GM23338 (cell line): ENCODE data around the gene COL6A3. TPM values are rescaled to one million over a fixed set of nuclear protein-coding genes. Genes with fewer than 3 reads are reported as not detected.
A peak's percentile ranks its signal among the peaks of the same experiment; 100 is the strongest.

Experiments
- ATAC-seq: fragments of 200-7000 bp; cut with Tn5 transposase; 3 replicates; pipeline ENCODE4 v1.9.1; 2020
- DNase-seq: peaks from one replicate; pipeline ENCODE4 v3.0.0-alpha.2; 2015; ENCODE audit warnings: low spot score
- H2AFZ ChIP-seq: fragments of 200-600 bp; sonication (generic); 2 replicates; pipeline ENCODE4 v1.8.0; 2016; ENCODE audit warnings: antibody characterized with exemption, mild to moderate bottlenecking, moderate library complexity
- H3F3A ChIP-seq: fragments of 200-600 bp; sonication (generic); replicated peaks from 2 replicates; pipeline ENCODE4 v1.8.0; 2017; ENCODE audit warnings: antibody characterized with exemption, mixed run types, low read depth
- H3K27ac ChIP-seq: fragments of 200-600 bp; sonication (generic); 2 replicates; pipeline ENCODE4 v1.6.1; 2016; ENCODE audit warnings: low read depth
- H3K27me3 ChIP-seq: fragments of 200-600 bp; sonication (generic); 2 replicates; pipeline ENCODE4 v1.8.0; 2016; ENCODE audit warnings: mild to moderate bottlenecking, mixed run types, moderate library complexity; ENCODE audit not compliant: insufficient read depth
- H3K36me3 ChIP-seq: fragments of 200-600 bp; sonication (generic); 2 replicates; pipeline ENCODE4 v1.8.0; 2016; ENCODE audit warnings: mild to moderate bottlenecking; ENCODE audit not compliant: insufficient read depth
- H3K4me1 ChIP-seq: fragments of 200-600 bp; sonication (generic); 2 replicates; pipeline ENCODE4 v1.8.0; 2016; ENCODE audit warnings: mild to moderate bottlenecking, moderate library complexity; ENCODE audit not compliant: insufficient read depth
- H3K4me2 ChIP-seq: fragments of 200-600 bp; sonication (generic); 2 replicates; pipeline ENCODE4 v1.7.1; 2017; ENCODE audit warnings: mixed run types
- H3K4me3 ChIP-seq: fragments of 200-600 bp; sonication (generic); 2 replicates; pipeline ENCODE4 v1.6.1; 2016; ENCODE audit warnings: mixed run types
- H3K79me2 ChIP-seq: fragments of 200-600 bp; sonication (generic); replicated peaks from 2 replicates; pipeline ENCODE4 v1.8.0; 2017; ENCODE audit warnings: mild to moderate bottlenecking; ENCODE audit not compliant: insufficient read depth
- H3K9me2 ChIP-seq: fragments of 200-600 bp; sonication (generic); 2 replicates; pipeline ENCODE4 v1.8.0; 2017; ENCODE audit not compliant: insufficient read depth
- H4K20me1 ChIP-seq: fragments of 200-600 bp; sonication (generic); replicated peaks from 2 replicates; pipeline ENCODE4 v1.8.0; 2017; ENCODE audit warnings: mild to moderate bottlenecking; ENCODE audit not compliant: insufficient read depth
- H3K27ac Mint-ChIP-seq: 2 replicates; pipeline ENCODE4 v1.8.0; 2020; ENCODE audit warnings: inconsistent platforms, mild to moderate bottlenecking, moderate library complexity, mixed read lengths
- H3K27me3 Mint-ChIP-seq: 3 replicates; pipeline ENCODE4 v1.8.0; 2022; ENCODE audit warnings: low read depth, mild to moderate bottlenecking, moderate library complexity, mixed read lengths, inconsistent platforms; ENCODE audit not compliant: insufficient read depth, poor library complexity
- H3K36me3 Mint-ChIP-seq: 3 replicates; pipeline ENCODE4 v1.8.0; 2021; ENCODE audit warnings: low read depth, mild to moderate bottlenecking, inconsistent platforms, moderate library complexity, mixed read lengths
- H3K4me1 Mint-ChIP-seq: 3 replicates; pipeline ENCODE4 v1.8.0; 2020; ENCODE audit warnings: mild to moderate bottlenecking, inconsistent platforms, mixed read lengths
- H3K4me3 Mint-ChIP-seq: 3 replicates; pipeline ENCODE4 v1.8.0; 2021; ENCODE audit warnings: moderate library complexity, mild to moderate bottlenecking, inconsistent platforms, mixed read lengths
- H3K9me3 Mint-ChIP-seq: 3 replicates; pipeline ENCODE4 v1.8.0; 2020; ENCODE audit warnings: moderate library complexity, mild to moderate bottlenecking, inconsistent platforms, mixed read lengths
- CREB1 ChIP-seq: fragments of 250-450 bp; sonication (Bioruptor Pico); IDR thresholded peaks from 2 replicates; pipeline ENCODE4 v1.5.0; 2020; ENCODE audit warnings: low read depth, mild to moderate bottlenecking, moderate library complexity
- EZH2 ChIP-seq: fragments of 200-600 bp; sonication (generic); IDR thresholded peaks from one replicate; pipeline ENCODE4 v1.8.0; 2017; ENCODE audit warnings: antibody characterized with exemption, mild to moderate bottlenecking, low read depth; ENCODE audit not compliant: unreplicated experiment
- EZH2phosphoT487 ChIP-seq: fragments of 200-600 bp; sonication (generic); IDR thresholded peaks from one replicate; pipeline ENCODE4 v1.8.1; 2018; ENCODE audit warnings: antibody characterized with exemption; ENCODE audit not compliant: unreplicated experiment
- JUNB ChIP-seq: IDR thresholded peaks from one replicate; pipeline ENCODE4 v1.6.1; 2016; ENCODE audit warnings: antibody characterized with exemption; ENCODE audit not compliant: unreplicated experiment
- ZNF114 ChIP-seq: fragments of 250-450 bp; sonication (Bioruptor Pico); IDR thresholded peaks from 2 replicates; pipeline ENCODE4 v1.5.0; 2020; ENCODE audit warnings: mild to moderate bottlenecking, moderate library complexity
- ZNF331 ChIP-seq: fragments of 250-450 bp; sonication (Bioruptor Pico); IDR thresholded peaks from 2 replicates; pipeline ENCODE4 v1.5.0; 2020; ENCODE audit warnings: low read depth, mild to moderate bottlenecking, moderate library complexity
- polyA plus RNA-seq: library from polyadenylated mRNA; unstranded; fragments of >200 nt; fragmentation: Nextera tagmentation; extraction: Ambion mirVana; gene quantifications from 2 replicates; pipeline ENCODE4 v1.2.1, GENCODE V29; 2016
- total RNA-seq: library from RNA; depleted of rRNA; stranded (reverse); fragments of >200 nt; shearing (Covaris generic); gene quantifications from 2 replicates; pipeline ENCODE4 v1.2.3, GENCODE V29; 2014
- TF ChIP-seq, protein P1 (sequence below): IDR thresholded peaks from one replicate; pipeline ENCODE4 v1.6.1; 2018; ENCODE audit warnings: antibody characterized with exemption; ENCODE audit not compliant: unreplicated experiment
- TF ChIP-seq, protein P2 (sequence below), 2 experiments: fragments of 200-600 bp in 1 of 2; sonication (generic) in 1 of 2; conservative IDR thresholded peaks; 2 replicates each; pipeline versions ENCODE4 v1.5.1 to v1.6.1; 2016 to 2017; ENCODE audit warnings: antibody characterized with exemption in 2 of 2, low read depth in 2 of 2, mild to moderate bottlenecking in 2 of 2, moderate library complexity in 1 of 2
- TF ChIP-seq, protein P3 (sequence below): fragments of 250-450 bp; sonication (Bioruptor Pico); IDR thresholded peaks from 2 replicates; pipeline ENCODE4 v1.5.0; 2020; ENCODE audit warnings: mild to moderate bottlenecking, moderate library complexity
- TF ChIP-seq, protein P4 (sequence below): IDR thresholded peaks from 2 replicates; pipeline ENCODE4 v1.6.1; 2016; ENCODE audit warnings: antibody characterized with exemption

The COL6A3 gene
- total and polyA plus RNA-seq, 2 experiments from 2014 or later: 1.2 to 7.3 TPM

DNA sequence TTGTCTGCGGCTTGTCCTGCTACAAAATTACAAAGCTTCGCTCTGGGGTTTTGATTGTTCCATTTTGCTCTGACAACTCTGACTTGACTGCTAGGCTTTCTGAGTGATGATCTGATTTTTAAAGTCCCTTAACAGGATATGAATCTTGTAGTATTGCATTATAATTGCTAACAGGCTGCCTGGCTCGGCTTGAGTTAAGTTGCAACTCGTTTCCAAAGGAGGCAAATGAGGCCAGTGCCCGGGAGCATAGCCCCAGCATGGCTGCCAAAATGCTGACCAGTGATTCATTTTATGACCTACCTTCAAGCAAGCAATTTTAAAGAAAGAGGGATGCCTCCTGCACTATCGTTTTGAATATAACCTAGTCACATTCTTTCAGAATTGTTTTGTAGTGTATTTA lies 135.4 kb downstream of the COL6A3 start:
- H3K27me3 Mint-ChIP-seq: no peaks in the 10 kb centered on the region
- no peak overlapping the region for H3K27ac Mint-ChIP-seq
- no peaks in the 10 kb centered on the region for H3K4me1 ChIP-seq
- no peaks in the 10 kb centered on the region for H3F3A ChIP-seq
- H3K4me3 ChIP-seq: no peak overlapping the region
- peak overlapping the region; percentile 85 for H2AFZ ChIP-seq
- no peaks in the 10 kb centered on the region for H3K27me3 ChIP-seq
- no peaks in the 10 kb centered on the region for H3K9me2 ChIP-seq
- DNase-seq: no peak
- H3K36me3 Mint-ChIP-seq: no peaks in the 10 kb centered on the region
- no peak for ATAC-seq
- H3K36me3 ChIP-seq: no peaks in the 10 kb centered on the region
- H3K4me2 ChIP-seq: no peak overlapping the region
- H3K9me3 Mint-ChIP-seq: no peaks in the 10 kb centered on the region; the same call in 2 of the 3 replicates
- H3K4me3 Mint-ChIP-seq: no peak overlapping the region
- H4K20me1 ChIP-seq: no peaks in the 10 kb centered on the region
- H3K4me1 Mint-ChIP-seq: no peaks in the 10 kb centered on the region
- no peak overlapping the region for H3K27ac ChIP-seq
- no peak for TF ChIP-seq JUNB
- no peak for TF ChIP-seq ZNF331 (CRISPR knock-in tag)
- no peak for TF ChIP-seq EZH2
- TF ChIP-seq, protein P1, sequence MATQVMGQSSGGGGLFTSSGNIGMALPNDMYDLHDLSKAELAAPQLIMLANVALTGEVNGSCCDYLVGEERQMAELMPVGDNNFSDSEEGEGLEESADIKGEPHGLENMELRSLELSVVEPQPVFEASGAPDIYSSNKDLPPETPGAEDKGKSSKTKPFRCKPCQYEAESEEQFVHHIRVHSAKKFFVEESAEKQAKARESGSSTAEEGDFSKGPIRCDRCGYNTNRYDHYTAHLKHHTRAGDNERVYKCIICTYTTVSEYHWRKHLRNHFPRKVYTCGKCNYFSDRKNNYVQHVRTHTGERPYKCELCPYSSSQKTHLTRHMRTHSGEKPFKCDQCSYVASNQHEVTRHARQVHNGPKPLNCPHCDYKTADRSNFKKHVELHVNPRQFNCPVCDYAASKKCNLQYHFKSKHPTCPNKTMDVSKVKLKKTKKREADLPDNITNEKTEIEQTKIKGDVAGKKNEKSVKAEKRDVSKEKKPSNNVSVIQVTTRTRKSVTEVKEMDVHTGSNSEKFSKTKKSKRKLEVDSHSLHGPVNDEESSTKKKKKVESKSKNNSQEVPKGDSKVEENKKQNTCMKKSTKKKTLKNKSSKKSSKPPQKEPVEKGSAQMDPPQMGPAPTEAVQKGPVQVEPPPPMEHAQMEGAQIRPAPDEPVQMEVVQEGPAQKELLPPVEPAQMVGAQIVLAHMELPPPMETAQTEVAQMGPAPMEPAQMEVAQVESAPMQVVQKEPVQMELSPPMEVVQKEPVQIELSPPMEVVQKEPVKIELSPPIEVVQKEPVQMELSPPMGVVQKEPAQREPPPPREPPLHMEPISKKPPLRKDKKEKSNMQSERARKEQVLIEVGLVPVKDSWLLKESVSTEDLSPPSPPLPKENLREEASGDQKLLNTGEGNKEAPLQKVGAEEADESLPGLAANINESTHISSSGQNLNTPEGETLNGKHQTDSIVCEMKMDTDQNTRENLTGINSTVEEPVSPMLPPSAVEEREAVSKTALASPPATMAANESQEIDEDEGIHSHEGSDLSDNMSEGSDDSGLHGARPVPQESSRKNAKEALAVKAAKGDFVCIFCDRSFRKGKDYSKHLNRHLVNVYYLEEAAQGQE: no peak
- TF ChIP-seq ZNF114: no peak
- no peak for TF ChIP-seq CREB1 (CRISPR knock-in tag)
- TF ChIP-seq, protein P2, sequence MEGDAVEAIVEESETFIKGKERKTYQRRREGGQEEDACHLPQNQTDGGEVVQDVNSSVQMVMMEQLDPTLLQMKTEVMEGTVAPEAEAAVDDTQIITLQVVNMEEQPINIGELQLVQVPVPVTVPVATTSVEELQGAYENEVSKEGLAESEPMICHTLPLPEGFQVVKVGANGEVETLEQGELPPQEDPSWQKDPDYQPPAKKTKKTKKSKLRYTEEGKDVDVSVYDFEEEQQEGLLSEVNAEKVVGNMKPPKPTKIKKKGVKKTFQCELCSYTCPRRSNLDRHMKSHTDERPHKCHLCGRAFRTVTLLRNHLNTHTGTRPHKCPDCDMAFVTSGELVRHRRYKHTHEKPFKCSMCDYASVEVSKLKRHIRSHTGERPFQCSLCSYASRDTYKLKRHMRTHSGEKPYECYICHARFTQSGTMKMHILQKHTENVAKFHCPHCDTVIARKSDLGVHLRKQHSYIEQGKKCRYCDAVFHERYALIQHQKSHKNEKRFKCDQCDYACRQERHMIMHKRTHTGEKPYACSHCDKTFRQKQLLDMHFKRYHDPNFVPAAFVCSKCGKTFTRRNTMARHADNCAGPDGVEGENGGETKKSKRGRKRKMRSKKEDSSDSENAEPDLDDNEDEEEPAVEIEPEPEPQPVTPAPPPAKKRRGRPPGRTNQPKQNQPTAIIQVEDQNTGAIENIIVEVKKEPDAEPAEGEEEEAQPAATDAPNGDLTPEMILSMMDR (conservative IDR thresholded peaks at IDR 0.05; ENCODE audit: low read depth in 2 of 2): no peak
- no peak for TF ChIP-seq EZH2phosphoT487
- TF ChIP-seq, protein P3, sequence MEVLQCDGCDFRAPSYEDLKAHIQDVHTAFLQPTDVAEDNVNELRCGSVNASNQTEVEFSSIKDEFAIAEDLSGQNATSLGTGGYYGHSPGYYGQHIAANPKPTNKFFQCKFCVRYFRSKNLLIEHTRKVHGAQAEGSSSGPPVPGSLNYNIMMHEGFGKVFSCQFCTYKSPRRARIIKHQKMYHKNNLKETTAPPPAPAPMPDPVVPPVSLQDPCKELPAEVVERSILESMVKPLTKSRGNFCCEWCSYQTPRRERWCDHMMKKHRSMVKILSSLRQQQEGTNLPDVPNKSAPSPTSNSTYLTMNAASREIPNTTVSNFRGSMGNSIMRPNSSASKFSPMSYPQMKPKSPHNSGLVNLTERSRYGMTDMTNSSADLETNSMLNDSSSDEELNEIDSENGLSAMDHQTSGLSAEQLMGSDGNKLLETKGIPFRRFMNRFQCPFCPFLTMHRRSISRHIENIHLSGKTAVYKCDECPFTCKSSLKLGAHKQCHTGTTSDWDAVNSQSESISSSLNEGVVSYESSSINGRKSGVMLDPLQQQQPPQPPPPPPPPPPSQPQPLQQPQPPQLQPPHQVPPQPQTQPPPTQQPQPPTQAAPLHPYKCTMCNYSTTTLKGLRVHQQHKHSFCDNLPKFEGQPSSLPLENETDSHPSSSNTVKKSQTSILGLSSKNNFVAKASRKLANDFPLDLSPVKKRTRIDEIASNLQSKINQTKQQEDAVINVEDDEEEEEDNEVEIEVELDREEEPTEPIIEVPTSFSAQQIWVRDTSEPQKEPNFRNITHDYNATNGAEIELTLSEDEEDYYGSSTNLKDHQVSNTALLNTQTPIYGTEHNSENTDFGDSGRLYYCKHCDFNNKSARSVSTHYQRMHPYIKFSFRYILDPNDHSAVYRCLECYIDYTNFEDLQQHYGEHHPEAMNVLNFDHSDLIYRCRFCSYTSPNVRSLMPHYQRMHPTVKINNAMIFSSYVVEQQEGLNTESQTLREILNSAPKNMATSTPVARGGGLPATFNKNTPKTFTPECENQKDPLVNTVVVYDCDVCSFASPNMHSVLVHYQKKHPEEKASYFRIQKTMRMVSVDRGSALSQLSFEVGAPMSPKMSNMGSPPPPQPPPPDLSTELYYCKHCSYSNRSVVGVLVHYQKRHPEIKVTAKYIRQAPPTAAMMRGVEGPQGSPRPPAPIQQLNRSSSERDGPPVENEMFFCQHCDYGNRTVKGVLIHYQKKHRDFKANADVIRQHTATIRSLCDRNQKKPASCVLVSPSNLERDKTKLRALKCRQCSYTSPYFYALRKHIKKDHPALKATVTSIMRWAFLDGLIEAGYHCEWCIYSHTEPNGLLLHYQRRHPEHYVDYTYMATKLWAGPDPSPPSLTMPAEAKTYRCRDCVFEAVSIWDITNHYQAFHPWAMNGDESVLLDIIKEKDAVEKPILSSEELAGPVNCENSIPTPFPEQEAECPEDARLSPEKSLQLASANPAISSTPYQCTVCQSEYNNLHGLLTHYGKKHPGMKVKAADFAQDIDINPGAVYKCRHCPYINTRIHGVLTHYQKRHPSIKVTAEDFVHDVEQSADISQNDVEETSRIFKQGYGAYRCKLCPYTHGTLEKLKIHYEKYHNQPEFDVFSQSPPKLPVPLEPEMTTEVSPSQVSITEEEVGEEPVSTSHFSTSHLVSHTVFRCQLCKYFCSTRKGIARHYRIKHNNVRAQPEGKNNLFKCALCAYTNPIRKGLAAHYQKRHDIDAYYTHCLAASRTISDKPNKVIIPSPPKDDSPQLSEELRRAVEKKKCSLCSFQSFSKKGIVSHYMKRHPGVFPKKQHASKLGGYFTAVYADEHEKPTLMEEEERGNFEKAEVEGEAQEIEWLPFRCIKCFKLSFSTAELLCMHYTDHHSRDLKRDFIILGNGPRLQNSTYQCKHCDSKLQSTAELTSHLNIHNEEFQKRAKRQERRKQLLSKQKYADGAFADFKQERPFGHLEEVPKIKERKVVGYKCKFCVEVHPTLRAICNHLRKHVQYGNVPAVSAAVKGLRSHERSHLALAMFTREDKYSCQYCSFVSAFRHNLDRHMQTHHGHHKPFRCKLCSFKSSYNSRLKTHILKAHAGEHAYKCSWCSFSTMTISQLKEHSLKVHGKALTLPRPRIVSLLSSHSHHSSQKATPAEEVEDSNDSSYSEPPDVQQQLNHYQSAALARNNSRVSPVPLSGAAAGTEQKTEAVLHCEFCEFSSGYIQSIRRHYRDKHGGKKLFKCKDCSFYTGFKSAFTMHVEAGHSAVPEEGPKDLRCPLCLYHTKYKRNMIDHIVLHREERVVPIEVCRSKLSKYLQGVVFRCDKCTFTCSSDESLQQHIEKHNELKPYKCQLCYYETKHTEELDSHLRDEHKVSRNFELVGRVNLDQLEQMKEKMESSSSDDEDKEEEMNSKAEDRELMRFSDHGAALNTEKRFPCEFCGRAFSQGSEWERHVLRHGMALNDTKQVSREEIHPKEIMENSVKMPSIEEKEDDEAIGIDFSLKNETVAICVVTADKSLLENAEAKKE (CRISPR knock-in tag): no peak
- TF ChIP-seq, protein P4, sequence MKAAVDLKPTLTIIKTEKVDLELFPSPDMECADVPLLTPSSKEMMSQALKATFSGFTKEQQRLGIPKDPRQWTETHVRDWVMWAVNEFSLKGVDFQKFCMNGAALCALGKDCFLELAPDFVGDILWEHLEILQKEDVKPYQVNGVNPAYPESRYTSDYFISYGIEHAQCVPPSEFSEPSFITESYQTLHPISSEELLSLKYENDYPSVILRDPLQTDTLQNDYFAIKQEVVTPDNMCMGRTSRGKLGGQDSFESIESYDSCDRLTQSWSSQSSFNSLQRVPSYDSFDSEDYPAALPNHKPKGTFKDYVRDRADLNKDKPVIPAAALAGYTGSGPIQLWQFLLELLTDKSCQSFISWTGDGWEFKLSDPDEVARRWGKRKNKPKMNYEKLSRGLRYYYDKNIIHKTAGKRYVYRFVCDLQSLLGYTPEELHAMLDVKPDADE: no peak
- H3K79me2 ChIP-seq: no peaks in the 10 kb centered on the region
